H1 (cell line): ENCODE results near the gene GSKIP. TPM values are rescaled to one million over a fixed set of nuclear protein-coding genes. Genes with fewer than 3 reads are reported as not detected.

Experiments used
- CTCF ChIA-PET: fragments of 300-600 bp; sonication (Branson Sonifier 250); formaldehyde crosslinking; loops from one replicate; lab custom pipeline; 2021; ENCODE audit not compliant: partially characterized antibody; lab: Charles Lee
- POLR2A ChIA-PET: fragments of 300-600 bp; sonication (Branson Sonifier 250); formaldehyde crosslinking; loops from one replicate; lab custom pipeline; 2021; ENCODE audit warnings: inconsistent platforms; ENCODE audit not compliant: partially characterized antibody; lab: Charles Lee
- DNase-seq, 2 experiments: peaks; one replicate each; pipeline versions ENCODE4 v3.0.0 to v3.0.0-alpha.2; 2010 to 2022; ENCODE audit warnings: low spot score in 2 of 2, low read depth in 1 of 2, mixed read lengths in 1 of 2
- FAIRE-seq: peaks from 2 replicates; lab custom pipeline; 2011; peaks lifted over from hg19 to GRCh38; lab: Jason Lieb, UNC
- H2AFZ ChIP-seq: 2 replicates; pipeline ENCODE4 v1.8.1; 2012; ENCODE audit warnings: low read length, inconsistent platforms
- H2AK5ac ChIP-seq: 2 replicates; pipeline ENCODE4 v1.6.1; 2013; ENCODE audit warnings: low read depth, low read length
- H2BK120ac ChIP-seq: replicated peaks from 2 replicates; pipeline ENCODE3; 2013; ENCODE audit warnings: low read depth, low read length, inconsistent platforms
- H2BK12ac ChIP-seq: 2 replicates; pipeline ENCODE4 v1.6.1; 2013; ENCODE audit warnings: low read depth, low read length
- H2BK15ac ChIP-seq: 2 replicates; pipeline ENCODE4 v1.6.1; 2013; ENCODE audit warnings: low read length
- H2BK20ac ChIP-seq: 2 replicates; pipeline ENCODE4 v1.6.1; 2013; ENCODE audit warnings: low read length
- H2BK5ac ChIP-seq: 2 replicates; pipeline ENCODE4 v1.6.1; 2013; ENCODE audit warnings: low read depth, low read length
- H3K14ac ChIP-seq: 2 replicates; pipeline ENCODE4 v1.6.1; 2013; ENCODE audit warnings: inconsistent platforms; ENCODE audit not compliant: insufficient read length
- H3K18ac ChIP-seq: 2 replicates; pipeline ENCODE4 v1.6.1; 2013; ENCODE audit warnings: low read length; ENCODE audit errors: extremely low read depth
- H3K23ac ChIP-seq: 2 replicates; pipeline ENCODE4 v1.6.1; 2013; ENCODE audit warnings: inconsistent platforms; ENCODE audit not compliant: insufficient read length
- H3K23me2 ChIP-seq: 2 replicates; pipeline ENCODE4 v1.6.1; 2013; ENCODE audit warnings: low read depth, low read length
- H3K27ac ChIP-seq: 2 replicates; pipeline ENCODE4 v1.6.1; 2011; ENCODE audit warnings: low read depth, low read length, inconsistent platforms
- H3K27me3 ChIP-seq, 4 experiments: replicated peaks in 1 of 4; 1 replicate in 1 of 4; 2 replicates in 3 of 4; pipeline versions ENCODE4 v1.6.1 to v1.8.1; 2011 to 2013; ENCODE audit warnings: low read length in 3 of 4, mild to moderate bottlenecking in 3 of 4, inconsistent platforms in 2 of 4, mixed read lengths in 2 of 4, moderate library complexity in 1 of 4; ENCODE audit not compliant: control insufficient read depth in 3 of 4, insufficient read depth in 3 of 4; ENCODE audit errors: extremely low read depth in 1 of 4
- H3K36me3 ChIP-seq, 4 experiments: 2 replicates each; pipeline versions ENCODE4 v1.6.1 to v1.8.1; 2011 to 2013; ENCODE audit warnings: mild to moderate bottlenecking in 4 of 4, low read length in 3 of 4, moderate library complexity in 2 of 4, control low read depth in 1 of 4, inconsistent platforms in 1 of 4; ENCODE audit not compliant: insufficient read depth in 4 of 4, control insufficient read depth in 2 of 4
- H3K4ac ChIP-seq: replicated peaks from 2 replicates; pipeline ENCODE3; 2013; ENCODE audit warnings: low read length, low read depth, mixed read lengths, inconsistent platforms; ENCODE audit not compliant: insufficient read length
- H3K4me1 ChIP-seq, 4 experiments: replicated peaks in 1 of 4; 1 replicate in 1 of 4; 2 replicates in 3 of 4; pipeline versions ENCODE4 v1.6.1 to v1.8.1; 2011 to 2013; ENCODE audit warnings: low read length in 3 of 4, inconsistent platforms in 2 of 4, mixed read lengths in 1 of 4; ENCODE audit not compliant: insufficient read depth in 4 of 4, control insufficient read depth in 3 of 4
- H3K4me2 ChIP-seq, 2 experiments: 2 replicates each; pipeline versions ENCODE4 v1.6.1 to v1.8.1; 2011 to 2013; ENCODE audit warnings: low read depth in 2 of 2, low read length in 2 of 2, control low read depth in 1 of 2, inconsistent platforms in 1 of 2, mild to moderate bottlenecking in 1 of 2; ENCODE audit not compliant: insufficient read depth in 1 of 2
- H3K4me3 ChIP-seq, 4 experiments: fragments of 200-600, 300-600 bp in 1 of 4; sonication (generic), shearing (Covaris generic), sonication (Bioruptor Twin) in 1 of 4; 2 replicates each; pipeline versions ENCODE4 v1.5.1 to v1.8.1; 2011 to 2016; ENCODE audit warnings: low read length in 4 of 4, low read depth in 3 of 4, control low read depth in 2 of 4, inconsistent platforms in 2 of 4, mild to moderate bottlenecking in 2 of 4, mixed read lengths in 1 of 4, moderate library complexity in 1 of 4; ENCODE audit not compliant: insufficient read depth in 2 of 4; ENCODE audit errors: extremely low read depth in 1 of 4
- H3K56ac ChIP-seq: replicated peaks from 2 replicates; pipeline ENCODE3; 2013; ENCODE audit warnings: low read depth, mild to moderate bottlenecking, mixed read lengths, low read length, inconsistent platforms; ENCODE audit not compliant: insufficient read length
- H3K79me1 ChIP-seq: 2 replicates; pipeline ENCODE4 v1.6.1; 2013; ENCODE audit warnings: low read depth, low read length, control low read depth
- H3K79me2 ChIP-seq, 2 experiments: 2 replicates each; pipeline versions ENCODE4 v1.6.1 to v1.8.1; 2012 to 2013; ENCODE audit warnings: low read length in 2 of 2, mild to moderate bottlenecking in 2 of 2, inconsistent platforms in 1 of 2; ENCODE audit not compliant: insufficient read depth in 2 of 2, control insufficient read depth in 1 of 2
- H3K9ac ChIP-seq, 4 experiments: replicated peaks in 1 of 4; 1 replicate in 1 of 4; 2 replicates in 3 of 4; pipeline versions ENCODE4 v1.6.1 to v1.8.1; 2011 to 2013; ENCODE audit warnings: low read depth in 3 of 4, low read length in 3 of 4, control low read depth in 2 of 4, mild to moderate bottlenecking in 2 of 4, moderate library complexity in 2 of 4, inconsistent platforms in 1 of 4; ENCODE audit errors: extremely low read depth in 1 of 4
- H3K9me3 ChIP-seq, 2 experiments: 2 replicates each; pipeline versions ENCODE4 v1.6.1 to v1.8.1; 2012 to 2013; ENCODE audit warnings: mild to moderate bottlenecking in 2 of 2, moderate library complexity in 2 of 2, control low read depth in 1 of 2, inconsistent platforms in 1 of 2, low read depth in 1 of 2, low read length in 1 of 2, mixed read lengths in 1 of 2; ENCODE audit not compliant: insufficient read depth in 2 of 2
- H4K20me1 ChIP-seq, 2 experiments: replicated peaks in 1 of 2; 2 replicates each; pipeline versions ENCODE3 to v1.8.1; 2011 to 2013; ENCODE audit warnings: inconsistent platforms in 2 of 2, low read length in 2 of 2, mild to moderate bottlenecking in 1 of 2; ENCODE audit not compliant: insufficient read depth in 2 of 2, control insufficient read depth in 1 of 2
- H4K5ac ChIP-seq: 2 replicates; pipeline ENCODE4 v1.6.1; 2013; ENCODE audit warnings: low read length, low read depth, mixed read lengths, inconsistent platforms; ENCODE audit not compliant: insufficient read length
- H4K8ac ChIP-seq: 2 replicates; pipeline ENCODE4 v1.8.0; 2013; ENCODE audit warnings: mild to moderate bottlenecking, moderate library complexity, low read length, inconsistent platforms; ENCODE audit not compliant: insufficient read depth; ENCODE audit errors: extremely low read depth
- H4K91ac ChIP-seq: replicated peaks from 2 replicates; pipeline ENCODE3; 2013; ENCODE audit warnings: low read length, mixed read lengths, inconsistent platforms; ENCODE audit not compliant: insufficient read length
- CHD2 ChIP-seq: IDR thresholded peaks from 2 replicates; pipeline ENCODE4 v1.6.1; 2012; ENCODE audit warnings: low read length, improper control_type of control experiment
- CTBP2 ChIP-seq: IDR thresholded peaks from 2 replicates; pipeline ENCODE4 v1.7.0; 2011; ENCODE audit warnings: borderline replicate concordance, mild to moderate bottlenecking, moderate library complexity, mixed read lengths, low read length; ENCODE audit not compliant: insufficient read depth, insufficient read length
- EP300 ChIP-seq, 2 experiments: IDR thresholded peaks; 1 replicate in 1 of 2; 2 replicates in 1 of 2; pipeline ENCODE4 v1.6.1; 2011 to 2012; ENCODE audit warnings: low read depth in 2 of 2, low read length in 2 of 2, mild to moderate bottlenecking in 2 of 2, borderline replicate concordance in 1 of 2, inconsistent platforms in 1 of 2, moderate library complexity in 1 of 2
- FOSL1 ChIP-seq: IDR thresholded peaks from 2 replicates; pipeline ENCODE4 v1.6.1; 2011; ENCODE audit warnings: mild to moderate bottlenecking, low read depth, low read length, moderate library complexity; ENCODE audit not compliant: insufficient read depth
- GTF2F1 ChIP-seq: IDR thresholded peaks from 2 replicates; pipeline ENCODE4 v1.6.1; 2012; ENCODE audit warnings: low read depth, low read length, improper control_type of control experiment, borderline replicate concordance
- HDAC2 ChIP-seq, 2 experiments: fragments of 300-600 bp in 1 of 2; sonication (generic) in 1 of 2; IDR thresholded peaks; 2 replicates each; pipeline ENCODE4 v1.6.1; 2011 to 2012; ENCODE audit warnings: low read depth in 2 of 2, low read length in 2 of 2, mild to moderate bottlenecking in 2 of 2, moderate library complexity in 2 of 2, borderline replicate concordance in 1 of 2, inconsistent platforms in 1 of 2
- JUN ChIP-seq: IDR thresholded peaks from 2 replicates; pipeline ENCODE4 v1.6.1; 2011; ENCODE audit warnings: low read depth, mild to moderate bottlenecking, improper control_type of control experiment, low read length
- KDM1A ChIP-seq: fragments of 200-600, 300-600 bp; sonication (generic); IDR thresholded peaks from 2 replicates; pipeline ENCODE4 v1.7.1; 2016; ENCODE audit warnings: mild to moderate bottlenecking, low read length, borderline replicate concordance
- POLR2A ChIP-seq, 2 experiments: IDR thresholded peaks; 1 replicate in 1 of 2; 2 replicates in 1 of 2; pipeline ENCODE4 v1.6.1; 2011; ENCODE audit warnings: low read depth in 2 of 2, low read length in 2 of 2, mild to moderate bottlenecking in 2 of 2; ENCODE audit errors: control extremely low read depth in 1 of 2
- POLR2AphosphoS5 ChIP-seq: IDR thresholded peaks from 2 replicates; pipeline ENCODE4 v1.6.1; 2011; ENCODE audit warnings: low read depth, low read length
- POU5F1 ChIP-seq: IDR thresholded peaks from 2 replicates; pipeline ENCODE4 v1.6.1; 2011; ENCODE audit warnings: low read depth, mild to moderate bottlenecking, low read length, moderate library complexity
- RBBP5 ChIP-seq: IDR thresholded peaks from 2 replicates; pipeline ENCODE4 v1.7.1; 2012; ENCODE audit warnings: low read depth, mild to moderate bottlenecking, inconsistent platforms, low read length, moderate library complexity, borderline replicate concordance
- SRF ChIP-seq: IDR thresholded peaks from 2 replicates; pipeline ENCODE4 v1.6.1; 2011; ENCODE audit warnings: mild to moderate bottlenecking, low read depth, low read length, moderate library complexity
- SUZ12 ChIP-seq: fragments of 200-600 bp; sonication (generic); IDR thresholded peaks from 2 replicates; pipeline ENCODE4 v1.6.1; 2012; ENCODE audit warnings: mild to moderate bottlenecking, inconsistent platforms, low read length, moderate library complexity, mixed read lengths
- TEAD4 ChIP-seq: IDR thresholded peaks from 2 replicates; pipeline ENCODE4 v1.6.1; 2012; ENCODE audit warnings: low read depth, low read length, inconsistent platforms, mixed read lengths
- WGBS, 2 experiments: shearing (Covaris generic) in 1 of 2; methylation state at CpG; one replicate each; pipeline versions ENCODE4 v1.1.6 to v1.1.7; 2013 to 2015; ENCODE audit warnings: low lambda C conversion rate in 2 of 2, mixed read lengths in 2 of 2, inconsistent platforms in 1 of 2, low coverage in 1 of 2, missing lambda C conversion rate in 1 of 2; ENCODE audit not compliant: insufficient replicate concordance in 2 of 2, insufficient coverage in 1 of 2, insufficient read length in 1 of 2; ENCODE audit errors: extremely low coverage in 1 of 2, missing lambda C conversion rate in 1 of 2; 5-methylcytosine and 5-hydroxymethylcytosine counted together
- polyA plus RNA-seq, 7 experiments: library from polyadenylated mRNA; depleted of rRNA in 3 of 7; stranded (reverse) in 5 of 7; unstranded in 2 of 7; fragments of >200 nt in 5 of 7; fragments of 200-250 nt in 2 of 7; gene quantifications; 1 replicate in 5 of 7; 2 replicates in 1 of 7; 4 replicates in 1 of 7; pipeline versions ENCODE4 v1.2.1 to v1.2.3, GENCODE V29; 2011 to 2013; ENCODE audit warnings: missing spikeins in 2 of 7, mixed read lengths in 2 of 7
- total RNA-seq: library from RNA; stranded (reverse); fragmentation: NEBNext Ultra II Directional; extraction: Animal tissue kit (Norgen Biotek cat#: 25700); gene quantifications from 2 replicates; pipeline ENCODE4 v1.2.1, GENCODE V29; 2021

The GSKIP gene
- total and polyA plus RNA-seq, 2 of the 8 experiments (the other 6 are each of a cell fraction or from before 2014, with no cell fraction given) = 20.3 to 37.1 TPM

DNA sequence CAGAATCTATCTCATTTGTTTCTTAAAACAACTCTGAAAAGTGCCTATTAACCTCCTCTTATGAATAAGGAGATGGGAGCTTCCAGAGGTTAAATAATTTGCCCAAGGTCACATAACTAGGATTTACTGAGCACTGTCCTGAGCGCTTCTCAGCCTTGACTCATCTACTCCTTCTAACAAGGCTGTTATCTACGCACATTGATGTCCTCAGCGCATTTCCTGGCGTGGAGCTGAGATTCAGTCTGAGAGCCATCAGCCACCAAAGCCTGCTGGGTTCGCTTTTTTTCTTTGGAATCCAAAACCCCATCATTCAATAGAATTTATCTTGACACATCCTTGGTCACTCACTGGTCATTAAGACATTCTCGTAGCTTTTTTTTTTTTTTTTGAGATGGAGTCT lies 57.9 kb downstream of the GSKIP start:
- no peaks in the 10 kb centered on the region for H3K27me3 ChIP-seq
- H3K4ac ChIP-seq = no peak overlapping the region
- no peaks in the 10 kb centered on the region for H3K79me2 ChIP-seq
- H4K8ac ChIP-seq = no peak overlapping the region
- no peak overlapping the region for H4K5ac ChIP-seq
- no peak overlapping the region for H2BK5ac ChIP-seq
- no peak overlapping the region for H2BK15ac ChIP-seq
- H3K79me1 ChIP-seq = no peaks in the 10 kb centered on the region
- no peak overlapping the region for H2AFZ ChIP-seq
- H2BK12ac ChIP-seq = no peak overlapping the region
- H4K20me1 ChIP-seq = no peaks in the 10 kb centered on the region
- H3K23me2 ChIP-seq = no peaks in the 10 kb centered on the region; the same call in 1 of the 2 replicates
- H3K56ac ChIP-seq = no peak overlapping the region
- POLR2A ChIA-PET = no interaction called here
- no peaks in the 10 kb centered on the region for H3K36me3 ChIP-seq
- FAIRE-seq = no peak
- no peak overlapping the region for H3K23ac ChIP-seq
- no peak overlapping the region for H3K4me2 ChIP-seq
- WGBS, 2 experiments = 98% methylated on average over 6 of the region's 6 CpGs; no CpG with 5 or more reads in 1 of the 2 experiments
- H3K4me1 ChIP-seq = no peaks in the 10 kb centered on the region
- no peak for DNase-seq
- no peak overlapping the region for H4K91ac ChIP-seq
- no peak overlapping the region for H2BK20ac ChIP-seq
- no peak overlapping the region for H3K18ac ChIP-seq
- no peak overlapping the region for H3K27ac ChIP-seq
- no peak overlapping the region for H2AK5ac ChIP-seq
- no peak overlapping the region for H3K4me3 ChIP-seq
- H3K14ac ChIP-seq = no peak overlapping the region
- CTCF ChIA-PET = interaction anchor here (0.7 to 1.3 kb wide), 3 partner anchors 20 to 320 kb away, joined by 3 read pairs; no protein-coding TSS in a partner anchor
- no peak overlapping the region for H2BK120ac ChIP-seq
- H3K9ac ChIP-seq = no peak overlapping the region
- H3K9me3 ChIP-seq = no peaks in the 10 kb centered on the region
- TF ChIP-seq POU5F1 = no peak
- TF ChIP-seq RBBP5 = no peak
- TF ChIP-seq HDAC2 (IDR thresholded peaks at IDR 0.05; ENCODE audit: borderline replicate concordance in 1 of 2, low read depth in 2 of 2, low read length in 2 of 2) = no peak
- TF ChIP-seq SRF = no peak
- TF ChIP-seq GTF2F1 = no peak
- no peak for TF ChIP-seq FOSL1
- TF ChIP-seq JUN = no peak
- TF ChIP-seq POLR2AphosphoS5 = no peak
- no peak for TF ChIP-seq EP300 (IDR thresholded peaks at IDR 0.05; ENCODE audit: borderline replicate concordance in 1 of 2, low read depth in 2 of 2, low read length in 2 of 2)
- TF ChIP-seq POLR2A (IDR thresholded peaks at IDR 0.05; ENCODE audit: control extremely low read depth in 1 of 2, low read depth in 2 of 2, low read length in 2 of 2) = no peak
- TF ChIP-seq TEAD4 = no peak
- TF ChIP-seq CHD2 = no peak
- TF ChIP-seq CTBP2 = no peak
- no peak for TF ChIP-seq KDM1A
- no peak for TF ChIP-seq SUZ12
